ENCODE results near the gene ZNF148. TPM values are rescaled to one million over a fixed set of nuclear protein-coding genes. Genes with fewer than 3 reads are reported as not detected.

ZNF148 gene
- total RNA-seq, 6 experiments from 2014 or later: 14.3 to 22.6 (median 20.4) TPM

DNA sequence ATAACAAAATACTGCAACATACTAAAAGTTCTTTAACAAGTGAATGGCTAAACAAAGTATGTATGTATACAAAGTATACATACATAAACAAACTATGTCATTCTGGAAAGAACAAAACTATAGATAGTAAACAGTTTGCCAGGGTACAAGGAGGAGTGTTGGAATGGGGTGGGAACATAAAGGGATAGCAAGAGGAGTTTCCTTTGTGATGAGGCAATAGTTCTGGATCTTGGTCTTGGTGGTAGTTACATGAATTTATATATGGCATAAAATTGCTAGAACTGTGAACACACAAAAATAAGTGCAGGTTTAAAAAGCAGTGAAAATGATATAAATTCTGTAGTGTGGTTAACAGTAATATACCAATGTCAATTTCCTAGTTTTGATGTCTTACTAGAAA, 22.0 kb downstream of the ZNF148 start:
- H3K27ac ChIP-seq: no peak overlapping the region

DNA sequence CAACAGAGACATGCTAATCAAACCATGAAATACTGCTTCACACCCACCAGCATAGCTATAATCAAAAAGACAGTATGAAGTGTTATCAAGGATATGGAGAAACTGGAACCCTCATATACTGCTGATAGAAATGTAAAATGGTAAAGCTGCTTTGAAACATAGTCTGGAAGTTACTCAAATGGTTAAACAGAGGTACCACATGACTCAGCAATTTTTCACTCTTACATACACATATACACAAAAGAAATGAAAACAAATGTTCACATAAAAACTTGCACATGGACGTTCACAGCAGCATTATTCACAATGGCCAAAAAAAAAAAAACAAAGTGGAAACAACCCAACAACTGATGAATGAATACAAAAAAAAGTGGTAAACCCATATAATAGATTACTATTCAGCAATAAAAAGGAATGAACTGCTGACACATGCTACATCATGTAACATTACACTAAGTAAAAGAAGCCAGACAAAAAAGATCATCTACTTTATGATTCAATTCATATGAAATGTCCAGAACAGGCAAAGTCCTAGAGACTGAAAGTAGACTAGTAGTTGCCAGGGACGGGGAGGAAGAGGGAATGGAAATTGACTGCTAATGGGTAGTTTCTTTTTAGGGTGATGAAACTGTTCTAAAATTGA, 23.2 kb downstream of the ZNF148 start:
- Histone ChIP-seq H3K4me3 (no peak overlapping the region), H3K27me3 (no peaks in the 10 kb centered on the region), H3K36me3 (no peaks in the 10 kb centered on the region), H3K9me3 (no peaks in the 10 kb centered on the region), H3K27ac (no peak overlapping the region), H3K4me1 (peaks cover 0 to 47% (median 21%) of the 10 kb centered on the region in 4 donors)
- DNase-seq: no peak
- 32% methylated on average over 2 of the region's 2 CpGs for WGBS (ENCODE audit: insufficient coverage, low coverage, low lambda C conversion rate, missing lambda C conversion rate)
- ATAC-seq: peak; percentile 24 to 63 (median 33)
- TF ChIP-seq, protein P1, sequence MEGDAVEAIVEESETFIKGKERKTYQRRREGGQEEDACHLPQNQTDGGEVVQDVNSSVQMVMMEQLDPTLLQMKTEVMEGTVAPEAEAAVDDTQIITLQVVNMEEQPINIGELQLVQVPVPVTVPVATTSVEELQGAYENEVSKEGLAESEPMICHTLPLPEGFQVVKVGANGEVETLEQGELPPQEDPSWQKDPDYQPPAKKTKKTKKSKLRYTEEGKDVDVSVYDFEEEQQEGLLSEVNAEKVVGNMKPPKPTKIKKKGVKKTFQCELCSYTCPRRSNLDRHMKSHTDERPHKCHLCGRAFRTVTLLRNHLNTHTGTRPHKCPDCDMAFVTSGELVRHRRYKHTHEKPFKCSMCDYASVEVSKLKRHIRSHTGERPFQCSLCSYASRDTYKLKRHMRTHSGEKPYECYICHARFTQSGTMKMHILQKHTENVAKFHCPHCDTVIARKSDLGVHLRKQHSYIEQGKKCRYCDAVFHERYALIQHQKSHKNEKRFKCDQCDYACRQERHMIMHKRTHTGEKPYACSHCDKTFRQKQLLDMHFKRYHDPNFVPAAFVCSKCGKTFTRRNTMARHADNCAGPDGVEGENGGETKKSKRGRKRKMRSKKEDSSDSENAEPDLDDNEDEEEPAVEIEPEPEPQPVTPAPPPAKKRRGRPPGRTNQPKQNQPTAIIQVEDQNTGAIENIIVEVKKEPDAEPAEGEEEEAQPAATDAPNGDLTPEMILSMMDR (IDR thresholded peaks at IDR 0.05): no peak
- no peak for TF ChIP-seq POLR2A (IDR thresholded peaks at IDR 0.05)
- intact Hi-C loops (cut with DNase I): no loop called here

More for the DNA sequence above, 22.0 kb downstream of the ZNF148 start:
- Histone ChIP-seq H3K4me1 (peaks cover 0 to 50% (median 22%) of the 10 kb centered on the region in 4 donors), H3K4me3 (no peak overlapping the region), H3K27me3 (no peaks in the 10 kb centered on the region), H3K36me3 (no peaks in the 10 kb centered on the region), H3K9me3 (no peaks in the 10 kb centered on the region)
- no peak for TF ChIP-seq POLR2A (IDR thresholded peaks at IDR 0.05)
- TF ChIP-seq, protein P1 (IDR thresholded peaks at IDR 0.05): no peak
- intact Hi-C loops (cut with DNase I): no loop called here
- DNase-seq: no peak
- no peak for ATAC-seq

DNA sequence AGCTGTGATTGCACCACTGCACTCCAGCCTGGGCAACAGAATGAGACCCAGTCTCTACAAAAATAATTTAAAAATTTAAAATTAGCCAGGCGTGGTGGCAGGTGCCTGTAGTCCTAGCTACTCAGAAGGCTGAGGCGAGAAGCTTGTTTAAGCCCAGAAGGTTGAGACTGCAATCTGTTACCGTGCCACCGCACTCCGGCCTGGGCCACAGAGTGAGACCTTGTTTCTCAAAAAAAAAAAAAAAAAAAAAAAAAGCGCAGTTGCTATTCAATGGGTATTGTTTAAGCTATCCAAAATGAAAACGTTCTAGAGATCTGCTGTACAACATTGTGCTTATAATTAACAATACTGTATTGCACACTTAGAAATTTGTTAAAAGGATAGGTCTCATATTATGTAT, 24.0 kb downstream of the ZNF148 start:
- Histone ChIP-seq H3K4me1 (peaks cover 0 to 42% (median 18%) of the 10 kb centered on the region in 4 donors), H3K27me3 (no peaks in the 10 kb centered on the region), H3K27ac (no peak overlapping the region), H3K4me3 (no peak overlapping the region), H3K9me3 (no peaks in the 10 kb centered on the region), H3K36me3 (no peaks in the 10 kb centered on the region)
- DNase-seq (no peak), ATAC-seq (no peak)
- no peak for TF ChIP-seq POLR2A (IDR thresholded peaks at IDR 0.05)
- TF ChIP-seq, protein P1 (IDR thresholded peaks at IDR 0.05): no peak
- intact Hi-C loops (cut with DNase I): no loop called here
- 92% methylated on average over 7 of the region's 7 CpGs for WGBS (ENCODE audit: insufficient coverage, low coverage, low lambda C conversion rate, missing lambda C conversion rate)

DNA sequence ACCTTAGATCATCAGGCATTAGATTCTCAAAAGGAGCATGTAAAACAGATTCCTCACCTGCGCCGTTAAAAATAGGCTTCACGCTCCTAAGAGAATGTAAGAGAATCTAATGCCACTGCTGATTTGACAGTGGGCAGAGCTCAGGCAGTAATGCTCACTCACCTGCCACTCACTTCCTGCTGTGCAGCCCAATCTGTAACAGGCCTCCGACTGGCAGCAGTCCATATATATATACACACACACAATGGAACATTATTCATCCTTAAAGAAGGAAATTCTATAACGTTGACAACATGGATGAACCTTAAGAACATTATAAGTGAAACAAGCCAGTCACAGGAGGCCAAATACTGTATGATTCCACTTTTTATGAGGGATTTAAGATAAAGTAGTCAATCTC, 24.5 kb downstream of the ZNF148 start:
- no peak for ATAC-seq
- 71% methylated on average over 5 of the region's 5 CpGs for WGBS (ENCODE audit: insufficient coverage, low coverage, low lambda C conversion rate, missing lambda C conversion rate)
- intact Hi-C loops (cut with DNase I): no loop called here

More for the DNA sequence above, 24.5 kb downstream of the ZNF148 start:
- TF ChIP-seq, protein P1 (IDR thresholded peaks at IDR 0.05): no peak
- TF ChIP-seq POLR2A (IDR thresholded peaks at IDR 0.05): no peak
- Histone ChIP-seq H3K9me3 (no peaks in the 10 kb centered on the region), H3K4me3 (no peak overlapping the region), H3K4me1 (peaks cover 0 to 39% (median 15%) of the 10 kb centered on the region in 4 donors), H3K36me3 (no peaks in the 10 kb centered on the region), H3K27me3 (no peaks in the 10 kb centered on the region), H3K27ac (no peak overlapping the region)
- DNase-seq: no peak
